ENCODE data around the gene RBL1. TPM values are rescaled to one million over a fixed set of nuclear protein-coding genes. Genes with fewer than 3 reads are reported as not detected.

Gene RBL1
- total and polyA plus RNA-seq, 4 donors: 0.60 to 14.7 (median 2.0) TPM

DNA sequence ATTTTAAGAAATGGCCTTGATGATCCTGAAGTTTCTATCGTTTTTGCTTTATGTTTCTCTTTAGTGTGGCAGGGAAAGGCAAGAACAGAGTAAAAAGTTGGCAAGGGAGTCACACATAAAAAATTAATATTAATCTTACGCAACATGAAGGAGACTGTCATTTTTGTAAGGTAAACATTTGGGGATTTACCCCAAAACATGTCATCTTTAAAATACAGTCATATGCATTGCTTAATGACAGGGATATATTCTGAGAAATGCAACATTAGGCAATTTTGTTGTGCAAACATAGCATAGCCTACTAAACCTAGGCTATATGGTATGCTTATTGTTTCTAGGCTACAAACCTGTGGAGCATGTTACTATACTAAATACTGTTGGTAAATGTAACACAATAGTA lies 5.4 kb downstream of the RBL1 start:
- DNase-seq (ENCODE audit: low spot score): no peak
- Histone ChIP-seq H3K9ac (ENCODE audit: low read depth in 1 of 2, low read length in 2 of 2) (no peak overlapping the region), H3K27ac (ENCODE audit: low read depth in 1 of 2, low read length in 2 of 2) (no peak overlapping the region), H3K36me3 (ENCODE audit: control insufficient read depth in 4 of 4, insufficient read depth in 3 of 4, low read depth in 1 of 4, low read length in 3 of 4) (no peaks in the 10 kb centered on the region), H3K4me1 (ENCODE audit: control insufficient read depth in 4 of 4, insufficient read depth in 4 of 4, low read length in 3 of 4) (peaks cover 0 to 6% (median 5%) of the 10 kb centered on the region in 4 donors), H3K27me3 (ENCODE audit: control insufficient read depth in 4 of 4, insufficient read depth in 4 of 4, low read length in 3 of 4) (no peaks in the 10 kb centered on the region), H3K4me3 (ENCODE audit: low read depth in 1 of 3, low read length in 3 of 3) (no peak overlapping the region), H3K9me3 (ENCODE audit: control insufficient read depth in 4 of 4, low read length in 3 of 4) (no peaks in the 10 kb centered on the region)
- TF ChIP-seq FOXA2 (IDR thresholded peaks at IDR 0.05) (no peak), SP1 (IDR thresholded peaks at IDR 0.05) (no peak), TAF1 (conservative IDR thresholded peaks at IDR 0.05) (no peak), YY1 (IDR thresholded peaks at IDR 0.05) (no peak), EGR1 (IDR thresholded peaks at IDR 0.05; ENCODE audit: low read depth in 2 of 2) (no peak)
- TF ChIP-seq, protein P1, sequence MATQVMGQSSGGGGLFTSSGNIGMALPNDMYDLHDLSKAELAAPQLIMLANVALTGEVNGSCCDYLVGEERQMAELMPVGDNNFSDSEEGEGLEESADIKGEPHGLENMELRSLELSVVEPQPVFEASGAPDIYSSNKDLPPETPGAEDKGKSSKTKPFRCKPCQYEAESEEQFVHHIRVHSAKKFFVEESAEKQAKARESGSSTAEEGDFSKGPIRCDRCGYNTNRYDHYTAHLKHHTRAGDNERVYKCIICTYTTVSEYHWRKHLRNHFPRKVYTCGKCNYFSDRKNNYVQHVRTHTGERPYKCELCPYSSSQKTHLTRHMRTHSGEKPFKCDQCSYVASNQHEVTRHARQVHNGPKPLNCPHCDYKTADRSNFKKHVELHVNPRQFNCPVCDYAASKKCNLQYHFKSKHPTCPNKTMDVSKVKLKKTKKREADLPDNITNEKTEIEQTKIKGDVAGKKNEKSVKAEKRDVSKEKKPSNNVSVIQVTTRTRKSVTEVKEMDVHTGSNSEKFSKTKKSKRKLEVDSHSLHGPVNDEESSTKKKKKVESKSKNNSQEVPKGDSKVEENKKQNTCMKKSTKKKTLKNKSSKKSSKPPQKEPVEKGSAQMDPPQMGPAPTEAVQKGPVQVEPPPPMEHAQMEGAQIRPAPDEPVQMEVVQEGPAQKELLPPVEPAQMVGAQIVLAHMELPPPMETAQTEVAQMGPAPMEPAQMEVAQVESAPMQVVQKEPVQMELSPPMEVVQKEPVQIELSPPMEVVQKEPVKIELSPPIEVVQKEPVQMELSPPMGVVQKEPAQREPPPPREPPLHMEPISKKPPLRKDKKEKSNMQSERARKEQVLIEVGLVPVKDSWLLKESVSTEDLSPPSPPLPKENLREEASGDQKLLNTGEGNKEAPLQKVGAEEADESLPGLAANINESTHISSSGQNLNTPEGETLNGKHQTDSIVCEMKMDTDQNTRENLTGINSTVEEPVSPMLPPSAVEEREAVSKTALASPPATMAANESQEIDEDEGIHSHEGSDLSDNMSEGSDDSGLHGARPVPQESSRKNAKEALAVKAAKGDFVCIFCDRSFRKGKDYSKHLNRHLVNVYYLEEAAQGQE (IDR thresholded peaks at IDR 0.05): no peak
- TF ChIP-seq, protein P2, sequence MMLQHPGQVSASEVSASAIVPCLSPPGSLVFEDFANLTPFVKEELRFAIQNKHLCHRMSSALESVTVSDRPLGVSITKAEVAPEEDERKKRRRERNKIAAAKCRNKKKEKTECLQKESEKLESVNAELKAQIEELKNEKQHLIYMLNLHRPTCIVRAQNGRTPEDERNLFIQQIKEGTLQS (IDR thresholded peaks at IDR 0.05): no peak
- WGBS: 93% methylated on average over 2 of the region's 2 CpGs

DNA sequence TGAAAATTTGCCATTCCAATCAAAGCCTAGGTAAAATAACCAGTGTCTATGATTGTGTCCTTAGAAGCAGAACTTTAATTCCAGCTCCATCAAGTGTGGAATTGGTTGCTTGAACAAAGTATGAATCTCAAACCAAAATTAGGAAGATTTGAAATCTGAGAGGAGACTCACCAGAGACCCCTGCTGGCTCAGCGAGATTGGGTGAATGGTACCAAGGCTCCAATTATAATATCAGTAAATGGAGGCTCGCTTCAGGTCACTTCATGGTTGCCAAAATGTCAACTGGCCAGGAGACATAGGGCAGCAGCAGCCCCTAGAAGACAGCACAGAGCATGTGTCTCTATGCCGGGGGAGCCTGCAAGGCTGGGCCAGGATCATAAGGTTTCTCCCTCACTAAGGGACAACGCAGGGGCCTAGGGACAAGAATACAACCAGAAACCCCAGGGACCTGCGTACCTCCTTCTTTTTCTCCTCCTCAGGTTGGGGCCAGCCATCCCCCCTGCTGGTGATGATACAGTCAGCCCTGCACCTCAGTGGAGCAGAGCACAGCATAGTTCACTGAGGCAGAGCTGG lies 14.0 kb downstream of the RBL1 start:
- H3K36me3 ChIP-seq (ENCODE audit: control insufficient read depth in 4 of 4, insufficient read depth in 3 of 4, low read depth in 1 of 4, low read length in 3 of 4): no peaks in the 10 kb centered on the region
- H3K4me3 ChIP-seq (ENCODE audit: low read depth in 1 of 3, low read length in 3 of 3): no peak overlapping the region
- H3K27me3 ChIP-seq (ENCODE audit: control insufficient read depth in 4 of 4, insufficient read depth in 4 of 4, low read length in 3 of 4): no peaks in the 10 kb centered on the region
- H3K9me3 ChIP-seq (ENCODE audit: control insufficient read depth in 4 of 4, low read length in 3 of 4): no peaks in the 10 kb centered on the region
- TF ChIP-seq, protein P3, sequence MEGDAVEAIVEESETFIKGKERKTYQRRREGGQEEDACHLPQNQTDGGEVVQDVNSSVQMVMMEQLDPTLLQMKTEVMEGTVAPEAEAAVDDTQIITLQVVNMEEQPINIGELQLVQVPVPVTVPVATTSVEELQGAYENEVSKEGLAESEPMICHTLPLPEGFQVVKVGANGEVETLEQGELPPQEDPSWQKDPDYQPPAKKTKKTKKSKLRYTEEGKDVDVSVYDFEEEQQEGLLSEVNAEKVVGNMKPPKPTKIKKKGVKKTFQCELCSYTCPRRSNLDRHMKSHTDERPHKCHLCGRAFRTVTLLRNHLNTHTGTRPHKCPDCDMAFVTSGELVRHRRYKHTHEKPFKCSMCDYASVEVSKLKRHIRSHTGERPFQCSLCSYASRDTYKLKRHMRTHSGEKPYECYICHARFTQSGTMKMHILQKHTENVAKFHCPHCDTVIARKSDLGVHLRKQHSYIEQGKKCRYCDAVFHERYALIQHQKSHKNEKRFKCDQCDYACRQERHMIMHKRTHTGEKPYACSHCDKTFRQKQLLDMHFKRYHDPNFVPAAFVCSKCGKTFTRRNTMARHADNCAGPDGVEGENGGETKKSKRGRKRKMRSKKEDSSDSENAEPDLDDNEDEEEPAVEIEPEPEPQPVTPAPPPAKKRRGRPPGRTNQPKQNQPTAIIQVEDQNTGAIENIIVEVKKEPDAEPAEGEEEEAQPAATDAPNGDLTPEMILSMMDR (IDR thresholded peaks at IDR 0.05; ENCODE audit: low read depth, low read length, missing input control): peak; percentile 30
- TF ChIP-seq, protein P1 (IDR thresholded peaks at IDR 0.05): no peak
- TF ChIP-seq, protein P2 (IDR thresholded peaks at IDR 0.05): no peak
- peak; percentile 48 to 71 for TF ChIP-seq RAD21 (IDR thresholded peaks at IDR 0.05)
- TF ChIP-seq GABPA (IDR thresholded peaks at IDR 0.05 in 1 of 2, conservative IDR thresholded peaks at IDR 0.05 in 1 of 2): no peak
- no peak for TF ChIP-seq HNF4G (IDR thresholded peaks at IDR 0.05)
- no peak for TF ChIP-seq NR2F2 (IDR thresholded peaks at IDR 0.05)
- no peak for DNase-seq (ENCODE audit: low spot score)
- WGBS: 94% methylated on average over 5 of the region's 5 CpGs
- no peak overlapping the region for H3K9ac ChIP-seq (ENCODE audit: low read depth in 1 of 2, low read length in 2 of 2)
- H3K27ac ChIP-seq (ENCODE audit: low read depth in 1 of 2, low read length in 2 of 2): no peak overlapping the region
- no peaks in the 10 kb centered on the region for H3K4me1 ChIP-seq (ENCODE audit: control insufficient read depth in 4 of 4, insufficient read depth in 4 of 4, low read length in 3 of 4)

Data from liver (tissue), 9 donors.